ENCODE measurements around the gene SPPL2B.
"Not testable (repeated sequence)": the region's sequence is repeated elsewhere in the genome, so short reads cannot be mapped to it uniquely, and the experiment has no call there.

Gene SPPL2B

DNA sequence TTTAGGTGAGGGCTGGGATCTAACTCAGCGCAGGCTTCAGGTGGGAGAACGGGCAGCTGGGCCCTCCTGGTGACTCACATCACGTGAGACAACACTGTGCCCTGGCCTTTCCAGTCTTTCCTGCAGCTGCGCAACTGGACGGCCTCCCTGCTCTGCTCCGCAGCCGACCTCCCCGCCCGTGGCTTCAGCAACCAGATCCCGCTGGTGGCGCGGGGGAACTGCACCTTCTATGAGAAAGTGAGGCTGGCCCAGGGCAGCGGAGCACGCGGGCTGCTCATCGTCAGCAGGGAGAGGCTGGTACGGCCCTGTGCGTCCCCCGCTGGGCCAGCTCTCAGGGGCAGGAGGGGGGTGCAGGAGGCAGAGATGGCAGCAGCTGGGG is 8.8 kb downstream of the SPPL2B start:
- DNase-seq (ENCODE audit: low read depth): peak; percentile 72

DNA sequence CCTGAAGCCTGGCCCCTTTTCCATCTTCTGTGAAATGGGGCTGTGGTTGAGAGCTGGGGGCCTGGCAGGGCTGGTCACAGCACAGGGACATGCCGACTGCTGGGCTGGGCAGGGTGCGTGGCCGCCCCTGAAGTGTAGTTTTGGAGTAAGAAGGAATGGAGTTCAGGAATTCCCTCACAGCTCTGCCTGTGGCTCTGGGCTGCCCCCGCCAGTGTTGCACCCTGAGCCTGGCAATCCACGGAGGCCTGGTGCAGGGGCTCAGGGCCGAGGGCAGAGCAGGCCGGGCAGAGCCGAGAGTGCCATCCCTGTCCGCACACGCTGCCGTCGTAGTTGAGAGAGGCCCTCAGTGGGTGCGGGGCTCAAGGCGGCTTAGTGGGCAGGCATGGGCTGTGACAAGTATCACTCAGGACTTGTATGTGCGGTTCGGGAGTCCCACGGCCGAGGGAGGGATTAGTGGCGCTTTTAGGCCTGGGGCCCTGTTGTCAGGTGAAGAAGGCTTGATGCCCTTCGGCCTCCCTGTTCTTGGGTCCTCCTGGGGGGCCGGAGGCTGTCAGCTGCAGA is 9.7 kb downstream of the SPPL2B start:
- no peak for DNase-seq (ENCODE audit: low read depth)

DNA sequence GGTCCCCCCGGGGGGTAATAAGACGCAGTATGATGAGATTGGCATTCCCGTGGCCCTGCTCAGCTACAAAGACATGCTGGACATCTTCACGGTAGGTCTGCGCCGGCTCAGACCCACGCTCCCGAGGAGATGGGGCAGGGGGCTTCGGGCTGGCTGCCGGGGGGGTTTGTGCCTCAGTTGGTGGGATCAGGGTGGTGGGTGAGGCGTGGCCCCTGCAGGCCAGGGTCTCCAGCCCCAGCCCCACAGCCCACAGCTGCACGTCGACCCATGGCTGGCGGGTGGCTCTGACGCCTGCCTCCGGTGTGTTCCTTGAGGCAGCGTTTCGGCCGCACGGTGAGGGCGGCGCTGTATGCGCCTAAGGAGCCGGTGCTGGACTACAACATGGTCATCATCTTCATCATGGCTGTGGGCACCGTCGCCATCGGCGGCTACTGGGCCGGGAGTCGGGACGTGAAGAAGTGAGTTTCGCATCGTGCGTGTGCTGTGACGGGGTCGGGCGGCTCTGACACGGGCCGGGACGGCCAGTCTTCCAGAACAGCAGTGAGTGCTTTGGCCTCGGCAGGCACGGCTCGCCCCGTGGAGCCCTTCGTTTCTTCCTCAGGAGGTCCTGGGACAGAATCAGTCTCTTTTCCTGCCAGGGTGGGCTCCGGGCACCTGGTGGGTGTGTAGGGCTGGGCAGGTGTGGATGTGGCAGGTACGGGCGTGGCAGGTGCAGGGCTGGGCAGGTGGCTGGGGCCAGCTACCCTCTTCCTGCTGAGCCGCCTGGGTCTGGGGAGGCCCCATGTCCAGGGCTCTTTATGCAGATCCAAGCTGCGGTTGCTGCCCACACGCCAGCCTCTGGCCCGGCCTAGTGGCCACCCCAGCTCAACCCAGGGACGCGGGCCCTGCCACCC is 10.5 kb downstream of the SPPL2B start:
- no peak for DNase-seq (ENCODE audit: low read depth)

DNA sequence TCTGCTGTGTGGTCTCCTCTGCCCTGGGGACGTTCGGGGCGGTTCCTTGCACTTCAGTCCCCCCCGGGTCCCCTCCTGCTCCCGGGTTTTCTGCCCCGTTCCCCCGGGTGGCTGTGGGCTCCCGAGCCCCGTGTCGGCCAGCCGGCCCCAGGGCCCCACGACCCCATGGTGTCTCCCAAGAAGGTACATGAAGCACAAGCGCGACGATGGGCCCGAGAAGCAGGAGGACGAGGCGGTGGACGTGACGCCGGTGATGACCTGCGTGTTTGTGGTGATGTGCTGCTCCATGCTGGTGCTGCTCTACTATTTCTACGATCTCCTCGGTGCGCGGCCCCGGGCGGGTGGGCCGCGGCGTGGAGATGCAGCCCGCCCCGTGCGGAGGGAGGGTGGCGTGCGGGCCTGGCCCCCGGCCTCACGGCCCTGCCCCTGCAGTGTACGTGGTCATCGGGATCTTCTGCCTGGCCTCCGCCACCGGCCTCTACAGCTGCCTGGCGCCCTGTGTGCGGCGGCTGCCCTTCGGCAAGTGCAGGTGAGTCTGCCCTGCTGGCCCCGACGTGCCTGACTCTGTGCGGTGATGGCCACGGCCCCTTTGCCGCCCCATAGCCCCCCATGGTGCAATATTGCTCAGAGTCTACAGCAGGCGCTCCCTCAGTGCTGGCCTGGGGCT is 11.3 kb downstream of the SPPL2B start:
- DNase-seq (ENCODE audit: low read depth): no peak

DNA sequence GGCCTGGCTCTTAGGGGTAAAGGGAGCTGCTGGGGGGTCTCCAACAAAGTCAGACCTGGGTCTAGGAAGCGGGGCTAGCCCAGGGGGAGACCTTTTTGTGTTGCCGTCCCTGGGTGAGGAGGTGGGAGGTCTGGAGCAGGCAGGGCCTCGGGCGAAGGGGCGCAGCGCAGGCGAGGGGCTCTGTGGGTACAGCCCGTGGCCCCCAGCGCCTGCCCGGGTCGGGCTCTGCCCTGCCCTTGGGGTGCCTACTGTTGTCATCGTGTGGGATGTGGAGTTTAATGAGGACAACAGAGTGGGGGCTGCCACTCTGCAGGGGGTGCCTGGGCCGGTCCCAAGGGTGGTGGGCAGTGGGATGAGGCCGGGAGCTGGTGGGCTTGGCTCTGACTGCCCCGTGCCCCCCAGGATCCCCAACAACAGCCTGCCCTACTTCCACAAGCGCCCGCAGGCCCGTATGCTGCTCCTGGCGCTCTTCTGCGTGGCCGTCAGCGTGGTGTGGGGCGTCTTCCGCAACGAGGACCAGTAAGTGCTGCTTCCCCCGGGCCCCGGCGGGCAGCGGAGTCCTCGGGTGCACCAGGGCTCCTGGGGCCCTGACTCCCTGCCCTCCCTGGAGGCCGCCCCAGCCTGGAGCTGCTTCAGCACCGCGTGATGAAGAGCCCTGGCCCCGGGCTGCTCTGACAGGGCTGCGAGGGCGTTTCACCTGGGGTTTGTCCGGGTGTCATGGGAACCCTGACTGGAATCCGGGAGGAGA is 12.2 kb downstream of the SPPL2B start:
- no peak for DNase-seq (ENCODE audit: low read depth)

DNA sequence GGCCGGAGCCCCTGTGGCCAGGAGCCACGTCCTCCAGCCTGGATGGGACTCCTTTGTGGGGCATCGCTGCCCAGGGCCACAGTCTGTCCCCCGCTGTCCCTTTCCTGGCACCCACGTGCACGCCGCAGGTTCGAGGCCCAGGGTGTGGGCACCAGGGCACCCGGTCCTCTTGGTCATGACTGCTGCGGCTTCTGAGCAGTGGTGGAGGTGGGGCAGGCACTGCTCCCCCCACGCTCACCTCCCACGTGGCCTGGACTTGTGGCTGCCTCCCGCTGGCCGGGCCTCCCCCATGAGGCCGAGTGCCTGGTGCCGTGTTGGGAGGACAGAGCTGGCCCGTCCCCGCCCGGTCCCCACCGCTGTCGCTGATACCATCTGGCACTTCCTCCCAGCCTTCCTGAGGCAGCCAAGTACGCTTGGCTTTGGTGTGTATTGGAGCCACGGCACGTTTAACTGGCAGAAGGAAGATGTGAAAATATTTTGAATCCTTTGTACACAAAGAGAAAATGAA is 12.8 kb downstream of the SPPL2B start:
- DNase-seq (ENCODE audit: low read depth): no peak

DNA sequence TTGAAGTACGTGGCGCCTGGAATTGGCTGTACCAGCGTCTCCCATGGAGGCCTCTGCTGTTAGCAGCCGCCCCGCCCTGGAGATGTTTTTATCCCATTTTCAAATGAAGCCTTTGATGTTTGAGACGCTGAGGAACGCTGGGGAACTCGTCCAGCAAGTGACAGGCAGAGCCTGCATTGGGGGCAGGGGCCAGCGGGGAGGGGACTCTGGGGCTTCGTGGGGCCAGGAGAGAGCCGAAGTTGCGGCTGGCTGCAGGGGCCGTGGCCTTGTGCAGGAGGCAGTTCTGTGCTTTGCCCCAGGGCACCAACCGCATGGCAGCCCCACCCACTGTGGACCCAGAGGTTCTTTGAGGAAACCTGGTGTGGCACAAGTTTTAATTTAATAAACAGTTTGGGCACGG is 13.5 kb downstream of the SPPL2B start:
- no peak for DNase-seq (ENCODE audit: low read depth)

DNA sequence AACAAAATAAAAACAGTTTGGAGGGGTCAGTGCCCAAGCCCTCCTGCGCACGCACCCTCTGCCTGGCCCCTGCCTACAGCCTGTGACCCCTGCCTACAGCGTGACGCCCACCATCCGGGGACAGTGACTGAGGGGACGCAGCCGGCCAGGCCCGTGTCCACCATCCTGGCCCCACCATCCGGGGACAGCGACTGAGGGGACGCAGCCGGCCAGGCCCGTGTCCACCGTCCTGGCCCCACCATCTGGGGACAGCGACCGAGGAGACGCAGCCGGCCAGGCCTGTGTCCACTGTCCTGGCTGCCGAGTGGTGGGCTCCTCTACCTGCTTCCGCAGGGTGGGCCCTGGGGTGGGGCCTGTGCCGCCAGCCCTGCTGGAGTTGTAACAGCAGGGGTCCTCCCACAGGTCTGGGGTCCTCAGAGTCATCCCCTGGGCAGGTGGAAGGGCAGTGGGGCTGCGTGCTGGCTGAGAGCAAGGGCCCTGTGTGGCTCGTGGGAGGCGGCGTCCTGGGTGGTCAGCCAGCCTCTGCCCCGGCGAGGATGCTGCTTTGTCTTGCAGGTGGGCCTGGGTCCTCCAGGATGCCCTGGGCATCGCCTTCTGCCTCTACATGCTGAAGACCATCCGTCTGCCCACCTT is 14.3 kb downstream of the SPPL2B start:
- DNase-seq (ENCODE audit: low read depth): no peak

DNA sequence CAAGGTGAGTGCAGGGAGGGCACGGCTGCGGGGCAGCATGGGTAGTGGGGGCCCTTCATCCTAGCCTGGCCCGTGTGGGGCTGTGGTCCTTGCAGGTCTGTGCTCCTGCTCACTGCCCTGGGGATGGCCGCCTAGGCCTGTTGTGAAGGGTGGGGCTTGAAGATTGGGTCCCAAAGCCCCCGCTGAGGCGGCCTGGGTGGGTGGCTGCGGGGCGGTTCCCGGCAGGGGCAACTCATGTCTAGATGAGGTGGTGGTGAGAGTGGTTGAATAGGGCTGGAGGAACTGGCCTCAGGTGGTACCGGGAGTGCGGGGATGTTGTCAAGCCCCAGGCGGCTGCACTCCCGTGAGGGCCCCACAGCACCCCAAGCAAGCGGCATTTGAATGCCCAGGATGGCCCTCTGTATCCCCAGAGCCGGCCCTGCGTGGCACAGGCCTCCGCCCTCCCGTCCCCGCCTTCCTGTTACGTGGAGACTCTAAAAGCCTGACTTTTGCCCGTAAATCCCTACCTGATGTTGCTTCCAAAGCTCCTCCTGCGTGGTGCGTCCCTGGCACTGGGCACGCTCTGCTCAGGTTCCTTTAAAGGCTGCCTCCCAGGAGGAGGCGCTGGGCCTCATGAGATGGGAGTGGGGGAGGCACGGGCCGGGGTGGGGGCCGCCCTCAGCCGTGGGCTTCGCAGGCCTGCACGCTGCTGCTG is 15.0 kb downstream of the SPPL2B start:
- DNase-seq (ENCODE audit: low read depth): no peak

DNA sequence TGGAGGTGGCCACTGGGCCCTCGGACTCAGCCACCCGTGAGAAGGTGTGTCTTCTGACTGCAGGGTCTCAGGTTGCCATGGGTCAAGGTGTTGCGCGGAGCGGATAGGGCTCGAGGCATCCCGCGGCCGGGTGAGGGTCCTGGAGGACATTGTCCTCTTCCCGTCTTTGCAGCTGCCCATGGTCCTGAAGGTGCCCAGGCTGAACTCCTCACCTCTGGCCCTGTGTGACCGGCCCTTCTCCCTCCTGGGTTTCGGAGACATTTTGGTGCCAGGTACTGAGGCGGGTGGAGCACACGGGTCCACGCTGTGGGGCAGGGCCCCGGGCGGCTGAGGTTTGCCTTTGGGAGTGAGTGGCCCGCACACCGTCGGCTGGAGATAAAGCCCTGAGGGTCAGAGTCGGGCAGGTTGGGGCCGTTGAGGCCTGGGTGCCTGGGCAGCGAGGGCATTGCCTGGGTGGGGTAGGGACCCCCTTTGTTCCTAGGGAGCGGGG is 15.9 kb downstream of the SPPL2B start:
- DNase-seq (ENCODE audit: low read depth): no peak

DNA sequence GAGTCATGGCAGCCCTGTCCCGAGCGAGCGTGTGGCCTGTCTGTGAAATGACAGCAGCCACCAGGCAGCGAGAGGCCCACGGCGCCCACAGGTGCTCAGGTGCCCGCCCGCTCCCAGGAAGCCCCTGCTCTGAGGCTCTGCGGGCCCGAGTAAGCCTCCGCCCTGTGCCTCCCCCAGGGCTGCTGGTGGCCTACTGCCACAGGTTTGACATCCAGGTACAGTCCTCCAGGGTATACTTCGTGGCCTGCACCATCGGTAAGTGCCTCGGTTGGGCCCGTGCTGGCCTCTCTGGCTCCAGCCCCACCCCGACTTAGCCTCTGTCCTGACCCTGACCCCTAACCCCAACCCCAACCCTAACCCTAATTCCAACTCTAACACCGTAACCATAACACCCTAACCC is 16.6 kb downstream of the SPPL2B start:
- DNase-seq (ENCODE audit: low read depth): no peak

DNA sequence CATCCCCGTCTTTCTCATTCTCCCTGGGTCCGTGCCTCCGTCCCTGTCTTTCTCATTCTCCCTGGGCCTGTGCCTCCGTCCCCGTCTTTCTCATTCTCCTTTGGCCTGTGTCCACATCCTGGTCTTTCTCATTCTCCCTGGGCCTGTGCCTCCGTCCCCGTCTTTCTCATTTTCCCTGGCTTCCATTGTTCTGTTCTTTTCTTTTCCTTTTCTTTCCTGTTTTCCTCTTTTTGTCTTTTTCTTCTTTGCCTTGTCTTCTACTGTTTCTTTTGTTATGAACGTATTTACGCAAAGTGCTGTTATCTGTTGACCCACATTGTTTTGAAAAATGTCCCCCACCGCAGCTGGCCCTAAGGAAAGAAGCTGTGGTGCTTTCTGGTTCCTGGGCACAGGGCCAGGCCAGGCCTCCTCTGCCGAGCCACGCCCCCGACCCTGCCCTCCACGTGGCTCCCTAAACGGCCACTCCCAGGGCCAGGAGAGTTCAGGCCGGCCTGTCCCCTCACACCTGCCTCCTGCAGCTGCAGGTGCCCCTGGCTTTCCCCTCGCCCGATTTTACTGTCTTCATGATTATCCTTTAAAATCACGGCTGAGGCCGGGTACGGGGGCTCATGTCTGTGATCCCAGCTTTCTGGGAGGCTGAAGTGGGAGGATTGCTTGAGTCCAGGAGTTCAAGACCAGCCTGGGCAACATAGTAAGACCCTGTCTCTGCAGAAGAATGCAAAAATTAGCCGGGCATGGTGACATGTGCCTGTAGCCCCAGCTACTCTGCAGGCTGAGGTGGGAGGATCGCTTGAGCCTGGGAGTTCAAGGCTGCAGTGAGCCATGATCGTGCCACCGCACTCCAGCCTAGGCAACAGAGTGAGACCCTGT is 17.5 kb downstream of the SPPL2B start:
- peak; percentile 30 for DNase-seq (ENCODE audit: low read depth)

DNA sequence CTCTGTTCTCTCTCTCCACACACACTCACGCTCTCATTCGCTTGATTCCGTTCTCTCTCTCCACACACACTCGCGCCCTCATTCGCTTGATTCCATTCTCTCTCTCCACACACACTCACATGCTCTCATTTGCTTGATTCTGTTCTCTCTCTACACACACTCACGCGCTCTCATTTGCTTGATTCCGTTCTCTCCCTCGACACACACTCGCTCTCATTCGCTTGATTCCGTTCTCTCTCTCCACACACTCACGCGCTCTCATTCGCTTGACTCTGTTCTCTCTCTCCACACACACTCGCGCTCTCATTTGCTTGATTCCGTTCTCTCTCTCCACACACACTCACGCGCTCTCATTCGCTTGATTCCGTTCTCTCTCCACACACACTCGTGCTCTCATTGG is 21.3 kb downstream of the SPPL2B start:
- not testable (repeated sequence) for DNase-seq (ENCODE audit: low read depth)

DNA sequence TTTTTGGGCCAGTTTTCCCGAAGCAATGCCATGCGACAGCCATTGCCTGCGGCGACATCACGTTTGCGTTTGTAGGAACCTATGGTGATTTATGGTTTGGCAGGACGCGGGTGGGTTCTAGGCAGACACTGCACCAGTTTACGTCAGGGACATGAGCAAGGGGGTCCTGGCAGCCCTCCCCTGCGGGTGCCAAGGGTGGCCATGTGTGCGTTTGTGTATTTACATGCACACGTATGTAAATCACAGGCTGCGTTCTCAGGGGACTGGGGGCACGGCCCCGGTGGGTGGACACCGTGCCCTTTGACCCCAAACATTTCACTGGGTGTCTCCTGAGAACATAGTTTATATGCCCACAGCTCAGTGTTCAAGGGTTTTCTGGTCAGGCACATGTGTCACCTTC is 22.2 kb downstream of the SPPL2B start:
- no peak for DNase-seq (ENCODE audit: low read depth)

DNA sequence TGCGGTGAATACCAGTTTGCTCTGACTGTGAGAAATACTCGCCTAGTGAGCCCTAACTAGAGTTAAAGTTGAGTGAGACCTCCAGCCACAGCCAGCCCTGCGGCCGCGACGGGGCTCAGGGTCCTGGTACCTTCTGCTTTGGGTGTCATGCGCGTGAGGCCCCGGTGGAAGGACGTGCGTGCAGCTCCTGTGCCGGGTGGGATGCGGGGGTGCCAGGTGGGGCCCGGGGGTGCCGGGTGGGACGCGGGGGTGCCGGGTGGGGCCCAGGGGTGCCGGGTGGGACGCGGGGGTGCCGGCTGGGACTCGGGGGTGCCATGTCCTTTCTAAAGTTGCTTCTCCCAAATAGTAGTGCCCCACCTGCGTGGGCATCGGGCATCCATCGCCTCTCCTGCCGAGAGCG is 23.1 kb downstream of the SPPL2B start:
- no peak for DNase-seq (ENCODE audit: low read depth)

DNA sequence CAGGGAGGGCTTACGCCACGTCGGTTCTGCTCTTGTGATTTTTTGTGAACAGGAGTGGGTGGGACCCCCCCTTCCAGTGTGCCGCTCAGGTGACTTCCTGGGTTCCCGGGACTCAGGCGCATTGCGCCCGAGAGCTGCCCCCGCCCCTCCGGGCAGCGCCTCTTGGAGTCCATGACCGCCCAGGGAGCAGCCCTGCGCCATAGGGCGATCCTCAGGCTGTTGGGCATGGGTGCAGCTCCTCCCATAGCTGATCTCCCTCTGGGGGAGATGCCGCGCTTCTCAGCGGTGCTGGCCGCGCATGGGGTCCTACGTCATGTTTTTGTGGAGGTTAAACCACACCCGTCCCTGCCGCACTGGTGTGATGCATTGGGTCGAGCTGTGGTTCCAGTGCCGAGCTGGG is 23.6 kb downstream of the SPPL2B start:
- no peak for DNase-seq (ENCODE audit: low read depth)

DNA sequence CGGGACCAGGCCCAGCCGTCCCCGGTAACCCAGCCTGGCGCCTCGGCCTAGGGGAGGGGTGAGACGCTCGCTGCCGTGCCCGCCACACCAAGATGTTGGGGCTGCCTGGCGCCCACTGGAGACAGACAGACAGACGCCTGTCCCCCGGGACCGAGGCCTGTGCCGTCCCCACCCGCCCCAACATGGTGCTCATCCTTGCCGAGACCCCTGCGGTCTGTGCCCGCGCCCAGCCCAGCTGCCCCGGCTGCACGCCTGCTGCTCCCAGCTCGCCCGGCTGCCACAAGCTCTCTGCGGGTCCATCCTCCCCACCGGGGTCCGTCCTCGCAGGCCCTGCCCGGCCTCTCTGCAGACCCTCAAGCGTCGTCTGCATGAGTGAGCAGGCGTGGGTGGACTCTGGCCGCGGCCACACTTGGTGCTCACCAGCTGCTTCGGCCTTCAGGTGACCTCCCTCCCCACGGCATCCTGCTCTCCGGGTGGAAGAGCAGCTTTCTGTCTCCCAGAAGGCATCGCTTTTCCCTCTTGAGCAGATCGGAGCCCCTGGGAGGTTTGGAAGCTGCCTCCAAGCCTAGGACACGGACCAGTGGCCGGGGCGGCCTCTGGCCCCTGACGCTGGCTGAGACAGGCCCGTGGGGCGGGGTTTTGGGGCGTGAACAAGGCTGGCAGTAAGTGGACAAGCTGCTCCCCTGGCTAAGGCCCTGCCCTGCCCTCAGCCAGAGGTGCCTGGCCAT is 24.8 kb downstream of the SPPL2B start:
- DNase-seq (ENCODE audit: low read depth): no peak

DNA sequence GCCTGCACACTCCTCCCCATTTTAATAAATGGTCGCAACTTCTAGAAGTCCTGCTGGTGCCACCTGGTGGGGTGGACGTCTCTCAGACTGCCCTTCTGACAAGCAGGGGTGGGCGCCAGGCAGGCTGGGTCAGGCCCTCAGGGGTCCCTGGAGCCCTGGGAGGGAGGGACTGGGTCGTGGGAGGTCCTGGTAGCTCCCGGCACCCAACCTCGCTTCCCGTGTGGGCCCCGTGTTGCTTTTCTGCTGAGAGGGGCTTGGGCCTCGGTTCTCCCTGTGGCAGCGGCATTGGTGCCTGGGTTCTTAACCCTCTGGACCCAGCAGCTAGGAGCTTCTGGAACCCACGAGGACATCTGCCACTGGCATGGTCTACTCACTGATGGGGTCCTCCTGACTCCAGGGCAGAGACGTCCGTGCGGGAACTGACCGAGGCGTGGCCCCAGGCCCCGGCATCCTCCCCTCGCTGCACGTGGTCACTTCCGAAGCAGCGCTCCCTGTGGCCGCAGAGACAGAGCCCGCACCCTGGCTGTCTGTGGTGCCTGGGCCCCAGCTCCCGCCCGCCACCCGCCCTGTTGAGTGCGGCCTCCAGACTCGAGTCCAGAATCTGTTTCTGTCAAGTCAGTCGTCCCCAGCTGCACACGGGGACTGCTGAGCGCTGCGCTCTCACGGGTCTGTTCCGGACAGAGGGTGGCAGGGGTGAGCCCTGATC is 25.6 kb downstream of the SPPL2B start:
- no peak for DNase-seq (ENCODE audit: low read depth)

DNA sequence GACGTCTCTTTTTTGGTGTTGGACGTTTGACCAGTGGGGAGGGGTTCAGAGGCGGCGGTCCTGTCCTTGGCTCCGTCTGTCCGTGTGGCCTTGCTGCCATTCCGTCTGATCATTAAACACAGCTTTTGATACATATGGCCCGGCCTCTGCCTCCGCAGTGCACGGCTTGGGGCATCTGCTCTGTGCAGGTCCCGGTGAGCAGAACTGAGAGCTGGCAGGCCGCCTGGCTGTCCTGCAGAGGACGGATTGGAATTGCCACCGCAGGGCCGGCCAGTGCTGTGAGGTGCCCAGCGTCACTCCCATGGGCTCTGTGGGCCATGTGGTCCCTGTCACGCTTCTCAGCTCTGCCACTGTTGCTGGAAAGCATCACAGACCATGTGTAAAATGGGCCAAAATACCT is 26.2 kb downstream of the SPPL2B start:
- no peak for DNase-seq (ENCODE audit: low read depth)

Data from iris pigment epithelial cell (primary cell).